Measurements from ENCODE around the gene GPR35. TPM values are rescaled to one million over a fixed set of nuclear protein-coding genes. Genes with fewer than 3 reads are reported as not detected.
"Not testable (repeated sequence)": the region's sequence is repeated elsewhere in the genome, so short reads cannot be mapped to it uniquely, and the experiment has no call there.

GPR35 gene
- polyA plus RNA-seq, 1 of the 3 experiments (the other 2 are of a cell fraction): 1.2 TPM

DNA sequence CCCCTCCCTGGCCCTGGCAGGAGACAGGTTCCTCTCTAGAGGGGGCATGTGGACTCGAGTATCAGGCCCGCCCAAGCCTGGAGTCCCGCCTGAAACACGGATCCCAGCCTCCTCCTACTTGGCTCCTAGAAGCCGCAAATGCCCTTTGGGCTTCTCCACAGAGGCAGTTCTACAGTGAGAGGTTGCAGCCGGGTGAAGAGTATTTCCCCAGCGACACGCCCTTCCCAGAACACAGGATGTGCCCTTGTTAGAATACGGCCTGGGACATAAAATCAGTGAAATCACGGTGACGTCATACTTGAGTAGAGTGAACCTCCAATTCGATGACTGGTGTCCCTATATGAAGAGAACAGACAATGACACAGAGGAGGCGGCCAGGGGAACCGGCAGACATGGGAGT lies 52.8 kb downstream of the GPR35 start:
- CTCF ChIA-PET; H3K79me2 ChIP-seq (ENCODE audit: insufficient read depth); H3F3A ChIP-seq (replicated peaks; ENCODE audit: insufficient read depth); H3K36me3 ChIP-seq (replicated peaks in 1 of 2; ENCODE audit: control insufficient read depth in 1 of 2, insufficient read depth in 2 of 2, low read length in 1 of 2); H3K4me1 ChIP-seq (ENCODE audit: control insufficient read depth in 1 of 2, insufficient read depth in 2 of 2, low read depth in 1 of 2, low read length in 1 of 2); H3K4me2 ChIP-seq; H4K20me1 ChIP-seq (ENCODE audit: insufficient read depth); H3K27ac ChIP-seq (ENCODE audit: low read depth in 2 of 2, low read length in 1 of 2); H3K9me3 ChIP-seq; DNase-seq; H3K9ac ChIP-seq; H3K9me2 ChIP-seq; H2AFZ ChIP-seq (ENCODE audit: low read depth); H3K27me3 ChIP-seq (ENCODE audit: insufficient read depth); POLR2A ChIA-PET; H3K4me3 ChIP-seq (ENCODE audit: low read depth in 2 of 2, low read length in 1 of 2): not testable (repeated sequence)
- WGBS (ENCODE audit: low lambda C conversion rate): 40% methylated on average over 3 of the region's 14 CpGs

DNA sequence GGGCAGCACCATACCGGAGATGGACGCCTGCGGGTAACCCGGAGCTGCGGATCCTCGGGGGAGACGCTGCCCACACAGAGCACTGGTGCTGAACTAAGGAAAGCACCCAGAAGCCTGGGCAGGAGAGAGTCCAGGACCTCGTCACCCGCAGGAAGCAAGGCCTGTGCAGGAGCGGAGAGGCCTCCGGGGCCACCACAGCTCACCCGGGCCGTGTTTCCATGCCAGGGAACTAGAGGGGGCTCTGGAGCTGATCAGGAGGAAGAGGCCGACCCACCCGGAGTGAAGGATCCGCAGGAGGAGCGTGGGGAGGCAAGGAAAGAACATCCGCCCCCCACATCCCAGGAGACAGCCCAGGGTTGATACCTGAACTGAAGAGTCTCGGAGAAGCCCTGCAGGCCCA lies 53.6 kb downstream of the GPR35 start:
- WGBS (ENCODE audit: low lambda C conversion rate): no CpG with 5 or more reads among the region's 19 CpGs
- H3K9me2 ChIP-seq; H3K36me3 ChIP-seq (replicated peaks in 1 of 2; ENCODE audit: control insufficient read depth in 1 of 2, insufficient read depth in 2 of 2, low read length in 1 of 2); DNase-seq; H3K79me2 ChIP-seq (ENCODE audit: insufficient read depth); H4K20me1 ChIP-seq (ENCODE audit: insufficient read depth); H3F3A ChIP-seq (replicated peaks; ENCODE audit: insufficient read depth); H3K4me1 ChIP-seq (ENCODE audit: control insufficient read depth in 1 of 2, insufficient read depth in 2 of 2, low read depth in 1 of 2, low read length in 1 of 2); H2AFZ ChIP-seq (ENCODE audit: low read depth); H3K4me3 ChIP-seq (ENCODE audit: low read depth in 2 of 2, low read length in 1 of 2); CTCF ChIA-PET; H3K9ac ChIP-seq; H3K27me3 ChIP-seq (ENCODE audit: insufficient read depth); POLR2A ChIA-PET; H3K27ac ChIP-seq (ENCODE audit: low read depth in 2 of 2, low read length in 1 of 2); H3K4me2 ChIP-seq; H3K9me3 ChIP-seq: not testable (repeated sequence)

GRCh38 chr2:240680185-240680584 lies 54.9 kb downstream of the GPR35 start:
- H3K9me2 ChIP-seq; H3K9me3 ChIP-seq; H3K36me3 ChIP-seq (replicated peaks in 1 of 2; ENCODE audit: control insufficient read depth in 1 of 2, insufficient read depth in 2 of 2, low read length in 1 of 2); H3K4me1 ChIP-seq (ENCODE audit: control insufficient read depth in 1 of 2, insufficient read depth in 2 of 2, low read depth in 1 of 2, low read length in 1 of 2); H3K27me3 ChIP-seq (ENCODE audit: insufficient read depth); POLR2A ChIA-PET; CTCF ChIA-PET; H3K27ac ChIP-seq (ENCODE audit: low read depth in 2 of 2, low read length in 1 of 2); H3K4me3 ChIP-seq (ENCODE audit: low read depth in 2 of 2, low read length in 1 of 2); H3K4me2 ChIP-seq; H3K79me2 ChIP-seq (ENCODE audit: insufficient read depth); H4K20me1 ChIP-seq (ENCODE audit: insufficient read depth); DNase-seq; H3K9ac ChIP-seq; H3F3A ChIP-seq (replicated peaks; ENCODE audit: insufficient read depth); H2AFZ ChIP-seq (ENCODE audit: low read depth): not testable (repeated sequence)
- WGBS (ENCODE audit: low lambda C conversion rate): 0% methylated on average over 1 of the region's 11 CpGs

Small RNAs within 50 kb of the gene (small RNA-seq; reads per million reads assigned to genes)
- gene AC011298.3: 0 to 0.21 (median 0) reads per million in 7 experiments

Other genes starting within 250 kb of the GPR35 start
- 49.0 and 65.5 TPM in 2 replicates for gene GPC1, start 189.8 kb upstream of the GPR35 start, polyA plus RNA-seq (2012; rRNA removed)
- 12.1 and 15.9 TPM in 2 replicates for gene ANKMY1, start 67.5 kb upstream of the GPR35 start, polyA plus RNA-seq (2012; rRNA removed)
- 4.1 and 6.4 TPM in 2 replicates for gene DUSP28, start 65.1 kb upstream of the GPR35 start, polyA plus RNA-seq (2012; rRNA removed)
- gene RNPEPL1, start 57.0 kb upstream of the GPR35 start, polyA plus RNA-seq (2012; rRNA removed): 13.3 and 14.3 TPM in 2 replicates
- gene CAPN10, start 38.7 kb upstream of the GPR35 start, polyA plus RNA-seq (2012; rRNA removed): 24.0 and 28.1 TPM in 2 replicates
- not detected in 2 replicates for gene AQP12B, start 57.4 kb downstream of the GPR35 start, polyA plus RNA-seq (2012; rRNA removed)
- not detected in 2 replicates for gene AQP12A, start 66.4 kb downstream of the GPR35 start, polyA plus RNA-seq (2012; rRNA removed)
- 0.21 and 0.32 TPM in 2 replicates for gene KIF1A, start 194.7 kb downstream of the GPR35 start, polyA plus RNA-seq (2012; rRNA removed)
- not detected in 2 replicates for gene AGXT, start 243.3 kb downstream of the GPR35 start, polyA plus RNA-seq (2012; rRNA removed)

Data from SK-N-SH (cell line).